NCI-H82 treated with DMSO at 0.1 percent for 48 hours (cell line): ENCODE results near the gene DBN1.

ENCODE experiments used
- DNase-seq: peaks from one replicate; lab custom pipeline; 2025; ENCODE audit not compliant: unreplicated experiment; lab: John Stamatoyannopoulos, UW

DBN1 gene

GRCh38 chr5:177445052-177445916 is 28.1 kb downstream of the DBN1 start:
- no peak for DNase-seq

DNA sequence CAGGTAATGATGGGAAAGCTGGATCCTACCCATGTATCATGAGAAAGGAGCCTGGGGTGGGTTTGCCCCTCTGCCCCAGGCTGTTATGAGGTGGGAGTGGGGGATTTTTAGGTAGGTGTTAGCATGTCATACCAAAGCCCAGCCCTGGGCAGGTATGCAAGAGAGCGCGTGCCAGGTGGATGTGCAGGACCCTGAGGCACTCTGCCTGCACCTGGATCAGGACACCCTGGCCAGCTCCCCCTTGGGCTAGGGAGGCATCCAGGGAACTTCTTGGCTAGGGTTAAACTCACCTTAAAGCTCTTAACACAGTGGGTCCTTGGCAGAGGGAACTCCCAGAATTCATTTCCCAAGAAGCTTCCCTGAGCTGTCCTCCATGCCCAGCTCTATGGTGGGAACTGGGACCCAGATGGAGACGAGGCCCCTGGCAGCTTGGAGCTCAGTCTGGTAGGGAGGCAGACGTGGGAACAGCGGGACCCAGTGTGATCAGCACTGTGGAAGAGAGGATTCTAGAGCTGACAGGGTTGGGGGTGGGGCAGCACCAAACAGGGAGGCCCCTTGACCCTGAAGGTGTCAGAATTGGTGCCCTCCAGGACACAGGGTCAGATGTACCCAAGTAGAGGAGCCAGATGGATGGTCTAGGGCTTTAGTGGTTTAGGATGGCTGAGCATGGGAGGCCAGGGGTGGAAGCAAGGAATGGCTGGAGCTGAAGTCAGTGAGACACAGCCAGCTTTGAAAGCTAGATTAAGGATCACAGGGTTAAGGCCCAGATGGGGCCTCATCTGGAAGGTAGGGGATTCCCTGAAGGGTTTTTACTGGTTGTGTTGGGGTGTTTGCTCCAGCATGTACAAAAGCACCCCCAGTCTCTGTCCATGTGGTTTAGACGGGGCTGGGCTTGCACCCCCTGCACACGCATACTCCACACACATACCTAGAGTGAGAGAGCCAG is 29.1 kb downstream of the DBN1 start:
- DNase-seq = no peak

GRCh38 chr5:177443144-177443983 is 30.1 kb downstream of the DBN1 start:
- no peak for DNase-seq

DNA sequence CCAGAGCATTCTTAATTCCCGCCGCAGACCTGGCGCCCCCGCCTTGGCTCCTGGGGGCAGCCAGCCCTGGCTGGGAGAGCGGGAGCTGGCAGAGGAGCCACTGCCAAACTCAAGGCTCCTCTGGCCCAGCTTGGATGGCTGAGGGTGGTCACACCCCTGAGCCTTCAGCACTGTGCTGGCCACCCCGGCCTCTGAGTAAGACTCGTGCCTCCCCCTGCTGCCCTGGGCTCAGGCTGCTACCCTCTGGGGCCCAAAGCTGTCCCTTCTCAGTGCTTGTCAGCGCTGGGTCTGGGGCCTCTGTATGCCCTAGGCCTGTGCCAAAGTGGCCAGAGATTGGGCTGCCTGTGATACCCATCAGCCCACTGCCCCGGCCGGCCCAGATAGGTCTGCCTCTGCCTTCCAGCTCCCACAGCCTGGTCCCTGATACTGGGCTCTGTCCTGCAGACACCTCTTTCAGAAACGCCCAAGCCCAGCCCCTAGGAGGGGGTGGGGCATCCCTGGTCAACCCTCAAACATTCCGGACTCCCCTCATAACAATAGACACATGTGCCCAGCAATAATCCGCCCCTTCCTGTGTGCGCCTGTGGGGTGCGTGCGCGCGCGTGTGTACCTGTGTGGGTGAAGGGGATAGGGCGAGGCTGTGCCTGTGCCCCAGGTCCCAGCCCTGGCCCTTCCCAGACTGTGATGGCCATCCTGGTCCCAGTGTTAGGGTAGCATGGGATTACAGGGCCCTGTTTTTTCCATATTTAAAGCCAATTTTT is 31.2 kb downstream of the DBN1 start:
- DNase-seq = no peak

DNA sequence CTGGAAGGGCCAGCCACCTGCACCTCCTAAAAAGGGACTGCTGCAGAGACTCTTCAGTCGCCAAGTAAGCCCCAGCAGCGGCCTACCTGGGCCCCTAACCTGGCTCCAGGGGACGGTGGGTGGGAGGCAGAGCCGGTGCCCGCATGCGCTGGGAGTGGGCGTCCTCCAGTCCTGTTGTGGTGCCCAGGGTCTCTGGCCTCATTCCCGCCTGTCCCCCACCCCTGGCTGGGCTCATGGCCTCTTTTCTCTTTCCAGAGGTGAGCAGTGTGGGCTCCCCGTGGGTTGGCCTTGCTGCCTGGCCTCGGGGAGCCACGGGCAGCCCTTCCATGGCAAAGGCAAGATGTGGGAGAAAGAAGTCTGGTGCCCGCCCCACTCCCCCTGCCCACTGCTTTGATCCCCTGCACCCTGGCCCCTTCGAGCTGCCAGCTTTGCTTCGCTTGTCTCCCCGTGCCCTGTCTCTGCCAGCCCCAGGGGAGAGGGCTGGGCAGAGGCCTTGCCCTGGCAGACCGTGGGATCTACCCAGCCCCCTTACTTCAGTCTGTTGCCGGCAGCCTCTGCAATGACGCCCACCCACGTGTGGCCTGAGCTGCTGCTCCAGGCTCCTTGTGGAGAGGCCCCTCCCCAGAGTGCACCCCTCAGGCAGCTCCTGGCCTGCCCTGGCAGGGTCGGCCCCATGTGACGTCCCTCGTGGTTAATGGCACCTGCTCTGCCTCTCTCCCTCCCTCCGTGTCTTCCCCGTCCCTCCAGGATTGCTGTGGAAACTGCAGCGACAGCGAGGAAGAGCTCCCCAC is 32.2 kb downstream of the DBN1 start:
- DNase-seq = no peak

DNA sequence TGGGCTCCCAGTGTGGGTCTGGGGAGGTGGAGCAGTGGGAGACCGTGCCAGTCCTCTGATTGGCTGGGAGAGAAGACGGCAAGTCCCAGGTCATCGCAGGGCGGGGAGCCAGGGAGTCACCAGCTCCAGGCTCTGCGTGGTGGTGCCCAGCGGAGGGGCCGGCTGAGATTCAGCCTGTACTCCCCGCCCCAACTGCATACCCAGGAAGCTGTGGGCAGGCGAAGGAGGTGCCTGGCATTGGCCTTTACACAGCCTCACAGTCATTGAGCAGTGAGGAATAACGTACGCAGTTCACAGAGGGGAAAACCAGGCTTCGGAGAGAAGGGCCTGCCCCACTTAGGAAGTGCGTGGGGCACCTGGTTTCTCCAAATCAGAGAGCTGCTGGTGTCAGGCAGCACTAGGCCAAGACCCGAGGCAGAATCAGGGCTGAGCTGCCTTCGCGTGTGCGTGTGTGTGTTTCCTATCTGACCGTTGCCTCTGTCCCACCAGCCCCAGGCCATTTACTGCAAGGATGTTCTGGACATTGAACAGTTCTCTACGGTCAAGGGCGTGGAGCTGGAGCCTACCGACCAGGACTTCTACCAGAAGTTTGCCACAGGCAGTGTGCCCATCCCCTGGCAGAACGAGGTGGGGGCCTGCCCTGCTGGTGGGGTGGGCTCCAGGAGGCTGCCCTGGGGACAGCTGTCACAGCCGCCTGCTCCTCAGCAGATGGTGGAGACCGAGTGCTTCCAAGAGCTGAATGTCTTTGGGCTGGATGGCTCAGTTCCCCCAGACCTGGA is 33.0 kb downstream of the DBN1 start:
- DNase-seq = no peak

- DNase-seq = no peak
Measured at GRCh38 chr5:177439518-177440053, 33.8 kb downstream of the DBN1 start.

GRCh38 chr5:177438468-177438867 is 35.0 kb downstream of the DBN1 start:
- DNase-seq = no peak

GRCh38 chr5:177437623-177438022 is 35.8 kb downstream of the DBN1 start:
- DNase-seq = no peak

- no peak for DNase-seq
Measured at GRCh38 chr5:177435847-177436536, 37.4 kb downstream of the DBN1 start.

DNA sequence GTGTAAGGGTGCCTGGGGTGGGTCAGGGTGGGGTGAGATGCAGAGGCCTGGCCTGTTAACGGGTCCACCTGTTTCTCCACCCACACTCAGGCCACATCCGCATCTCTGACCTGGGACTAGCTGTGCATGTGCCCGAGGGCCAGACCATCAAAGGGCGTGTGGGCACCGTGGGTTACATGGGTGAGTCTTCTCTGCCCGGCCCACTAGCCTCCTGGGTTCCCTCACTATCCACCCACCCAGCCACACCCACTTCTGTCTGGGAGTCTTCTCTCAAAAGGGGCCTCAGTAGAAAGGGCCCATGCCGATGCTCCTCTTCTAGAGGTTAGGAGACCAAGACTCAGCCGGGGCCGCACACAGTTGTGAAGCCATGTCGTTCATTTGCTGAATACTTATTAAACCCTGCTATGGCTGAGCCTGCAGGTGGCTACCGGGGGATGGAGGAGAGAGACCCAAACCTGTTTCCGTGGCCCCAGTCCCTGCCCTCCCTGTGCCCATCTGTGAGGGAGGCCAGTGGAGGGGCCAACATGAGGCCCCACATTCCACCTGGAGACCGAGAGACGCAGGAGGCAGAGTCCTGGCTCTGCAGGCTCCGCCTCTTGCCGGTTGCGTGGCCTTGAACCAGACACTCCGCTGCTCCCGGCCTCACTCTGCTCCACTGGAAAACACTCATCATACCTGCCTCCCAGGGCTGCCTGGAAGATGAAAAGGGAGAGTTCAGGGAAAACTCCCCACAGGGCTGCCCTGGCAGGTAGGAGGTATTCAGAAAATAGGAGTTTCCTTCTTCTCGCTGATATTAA is 38.3 kb downstream of the DBN1 start:
- DNase-seq = no peak

- DNase-seq = no peak
Measured at GRCh38 chr5:177434437-177434836, 39.0 kb downstream of the DBN1 start.

DNA sequence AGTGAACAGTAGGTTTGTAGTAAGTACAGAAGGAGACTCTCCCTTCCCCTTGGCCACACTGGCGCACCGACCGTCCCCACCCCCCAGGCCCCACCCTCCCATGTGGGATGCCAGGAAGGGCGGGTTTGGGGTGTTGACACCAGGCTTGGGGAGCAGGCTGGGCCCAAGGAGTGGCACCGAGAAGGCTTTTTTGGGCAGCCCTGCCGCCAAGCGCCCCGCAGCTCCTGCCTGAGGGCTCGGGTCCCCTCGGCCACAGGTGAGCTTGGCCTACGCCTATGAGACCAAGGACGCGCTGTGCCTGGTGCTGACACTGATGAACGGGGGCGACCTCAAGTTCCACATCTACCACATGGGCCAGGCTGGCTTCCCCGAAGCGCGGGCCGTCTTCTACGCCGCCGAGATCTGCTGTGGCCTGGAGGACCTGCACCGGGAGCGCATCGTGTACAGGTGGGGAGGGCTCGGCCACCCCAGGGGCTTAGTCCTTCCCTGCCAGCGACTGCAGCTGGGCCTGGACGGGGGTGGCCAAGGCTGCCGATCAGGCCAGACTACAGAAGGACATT is 39.7 kb downstream of the DBN1 start:
- DNase-seq = no peak

GRCh38 chr5:177432839-177433657 is 40.4 kb downstream of the DBN1 start:
- DNase-seq = no peak

DNA sequence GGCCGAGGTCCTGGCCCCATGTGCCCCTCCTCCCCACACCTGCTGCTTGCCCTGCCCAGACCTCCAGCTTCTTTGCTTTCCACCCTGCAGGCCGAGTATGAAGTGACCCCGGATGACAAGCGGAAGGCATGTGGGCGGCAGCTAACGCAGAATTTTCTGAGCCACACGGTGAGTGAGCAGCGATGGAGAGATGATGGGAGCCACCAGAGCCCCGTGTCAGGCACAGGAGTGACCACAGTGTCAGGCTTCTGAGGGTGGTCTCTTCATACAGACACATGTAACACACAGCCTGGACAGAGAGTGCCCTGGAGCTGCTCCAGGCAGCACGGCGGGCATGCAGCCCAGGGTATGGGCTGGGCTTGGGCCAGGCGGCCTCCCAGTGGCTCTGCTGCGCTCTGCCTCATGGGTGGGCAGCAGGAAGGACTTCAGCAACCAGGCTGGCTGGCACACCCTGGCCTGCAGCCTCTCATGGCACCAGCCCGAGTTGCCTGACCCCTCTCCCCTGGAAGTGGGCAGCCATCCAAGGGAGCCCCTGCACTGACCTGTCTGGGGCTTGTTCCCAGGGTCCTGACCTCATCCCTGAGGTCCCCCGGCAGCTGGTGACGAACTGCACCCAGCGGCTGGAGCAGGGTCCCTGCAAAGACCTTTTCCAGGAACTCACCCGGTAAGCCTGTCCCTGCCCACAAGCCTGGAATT is 41.1 kb downstream of the DBN1 start:
- no peak for DNase-seq
